Lower lobe of right lung (tissue), 2 donors: ENCODE measurements around the gene MED12L. TPM values are rescaled to one million over a fixed set of nuclear protein-coding genes. Genes with fewer than 3 reads are reported as not detected.

Source experiments
- ATAC-seq, 2 donors: fragments of 200-7000 bp; cut with Tn5 transposase; one replicate each; pipeline ENCODE4 v1.9.1; 2020 to 2022; ENCODE audit warnings: mild to moderate bottlenecking in 2 of 2, moderate library complexity in 2 of 2
- DNase-seq: peaks from one replicate; pipeline ENCODE4 v3.0.0-alpha.2; 2020
- H3K27ac ChIP-seq: fragments of 200-600 bp; one replicate; pipeline ENCODE4 v1.8.0; 2022
- H3K27me3 ChIP-seq: fragments of 200-600 bp; one replicate; pipeline ENCODE4 v1.8.0; 2022; ENCODE audit warnings: low read depth
- H3K36me3 ChIP-seq: fragments of 200-600 bp; one replicate; pipeline ENCODE4 v1.8.0; 2022; ENCODE audit warnings: mild to moderate bottlenecking
- H3K4me1 ChIP-seq: fragments of 200-600 bp; one replicate; pipeline ENCODE4 v1.8.0; 2022
- H3K4me3 ChIP-seq: fragments of 200-600 bp; one replicate; pipeline ENCODE4 v1.8.0; 2022; ENCODE audit warnings: mild to moderate bottlenecking
- H3K9me3 ChIP-seq: fragments of 200-600 bp; one replicate; pipeline ENCODE4 v1.8.0; 2022
- CTCF ChIP-seq: fragments of 200-600 bp; IDR thresholded peaks from one replicate; pipeline ENCODE4 v1.8.0; 2022; ENCODE audit warnings: antibody characterized with exemption, mild to moderate bottlenecking
- intact Hi-C: fragments of 100-400 bp; cut with DNase I; formaldehyde crosslinking; loops from one replicate; pipeline ENCODE4 v1.11.0; 2022
- total RNA-seq: library from RNA; stranded (reverse); fragmentation: NEBNext Ultra II Directional; extraction: Animal tissue kit (Norgen Biotek cat#: 25700); gene quantifications from one replicate; pipeline ENCODE4 v1.2.1, GENCODE V29; 2021
- donor health status: DM: no; HTN: yes; CAD: no; lungs with severe emphysema.

The MED12L gene
- total RNA-seq, 1 donor from 2014 or later: 0.44 TPM

GRCh38 chr3:151210676-151211381, 125.4 kb downstream of the MED12L start:
- Histone ChIP-seq H3K36me3 (no peaks in the 10 kb centered on the region), H3K27ac (no peak overlapping the region), H3K27me3 (no peaks in the 10 kb centered on the region), H3K9me3 (no peaks in the 10 kb centered on the region), H3K4me1 (no peaks in the 10 kb centered on the region), H3K4me3 (no peak overlapping the region)
- DNase-seq: no peak
- peak; percentile 67 to 73 for ATAC-seq
- no peak for TF ChIP-seq CTCF
- intact Hi-C loops: no loop called here

- TF ChIP-seq CTCF: no peak
- H3K9me3 ChIP-seq: no peaks in the 10 kb centered on the region
- intact Hi-C loops: no loop called here
- H3K27me3 ChIP-seq: no peaks in the 10 kb centered on the region
- H3K4me1 ChIP-seq: no peaks in the 10 kb centered on the region
- DNase-seq (no peak), ATAC-seq (no peak)
- H3K4me3 ChIP-seq: no peak overlapping the region
- H3K27ac ChIP-seq: no peak overlapping the region
- no peaks in the 10 kb centered on the region for H3K36me3 ChIP-seq
These were observed 127.7 kb downstream of the MED12L start for GRCh38 chr3:151213151-151213550.

GRCh38 chr3:151213881-151214280, 128.4 kb downstream of the MED12L start:
- ATAC-seq (no peak), DNase-seq (no peak)
- Histone ChIP-seq H3K27me3 (no peaks in the 10 kb centered on the region), H3K9me3 (no peaks in the 10 kb centered on the region), H3K4me1 (no peaks in the 10 kb centered on the region), H3K27ac (no peak overlapping the region), H3K36me3 (no peaks in the 10 kb centered on the region), H3K4me3 (no peak overlapping the region)
- intact Hi-C loops: no loop called here
- no peak for TF ChIP-seq CTCF

- Histone ChIP-seq H3K27ac (no peak overlapping the region), H3K4me1 (no peaks in the 10 kb centered on the region), H3K9me3 (no peaks in the 10 kb centered on the region), H3K36me3 (no peaks in the 10 kb centered on the region), H3K4me3 (no peak overlapping the region), H3K27me3 (no peaks in the 10 kb centered on the region)
- ATAC-seq (no peak), DNase-seq (no peak)
- intact Hi-C loops: no loop called here
- no peak for TF ChIP-seq CTCF
These were observed 129.0 kb downstream of the MED12L start for GRCh38 chr3:151214459-151214858.

GRCh38 chr3:151216641-151217607, 131.5 kb downstream of the MED12L start:
- TF ChIP-seq CTCF: no peak
- Histone ChIP-seq H3K4me1 (no peaks in the 10 kb centered on the region), H3K27ac (no peak overlapping the region), H3K4me3 (no peak overlapping the region), H3K9me3 (no peaks in the 10 kb centered on the region), H3K36me3 (no peaks in the 10 kb centered on the region), H3K27me3 (no peaks in the 10 kb centered on the region)
- no peak for ATAC-seq
- intact Hi-C loops: no loop called here
- no peak for DNase-seq
